MM.1S (cell line): Measurements from ENCODE around the gene HOXC11.

Experiments
- CTCF ChIP-seq: fragments of 300-600 bp; sonication (generic); IDR thresholded peaks from 2 replicates; pipeline ENCODE4 v1.5.1; 2016; ENCODE audit warnings: antibody characterized with exemption, low read length, mixed read lengths
- EZH2phosphoT487 ChIP-seq: fragments of 300-600 bp; sonication (generic); IDR thresholded peaks from 2 replicates; pipeline ENCODE4 v1.6.1; 2018; ENCODE audit warnings: antibody characterized with exemption, low read length

GRCh38 chr12:54017027-54017788, 44.3 kb downstream of the HOXC11 start:
- TF ChIP-seq CTCF: no peak
- TF ChIP-seq EZH2phosphoT487: no peak
